Osteoblast (primary cell): ENCODE data around the gene PAH. TPM values are rescaled to one million over a fixed set of nuclear protein-coding genes. Genes with fewer than 3 reads are reported as not detected.

Experiments used
- DNase-seq: peaks from one replicate; pipeline ENCODE4 v3.0.0; 2011; ENCODE audit warnings: low spot score, mixed read lengths; ENCODE audit not compliant: insufficient read length; ENCODE audit errors: missing footprints
- H2AFZ ChIP-seq: 2 replicates; pipeline ENCODE4 v1.6.0; 2011; ENCODE audit warnings: mild to moderate bottlenecking, low read length
- H3K27ac ChIP-seq: 2 replicates; pipeline ENCODE4 v1.5.1; 2011; ENCODE audit warnings: mild to moderate bottlenecking, low read depth, low read length, moderate library complexity
- H3K27me3 ChIP-seq: 2 replicates; pipeline ENCODE4 v1.6.0; 2012; ENCODE audit warnings: mild to moderate bottlenecking, control low read depth, inconsistent platforms, low read length, moderate library complexity; ENCODE audit not compliant: insufficient read depth
- H3K36me3 ChIP-seq: 2 replicates; pipeline ENCODE4 v1.5.1; 2011; ENCODE audit warnings: mild to moderate bottlenecking, low read length, control low read depth, moderate library complexity; ENCODE audit not compliant: insufficient read depth
- H3K4me1 ChIP-seq: 2 replicates; pipeline ENCODE4 v1.5.1; 2011; ENCODE audit warnings: mild to moderate bottlenecking, low read length, control low read depth, moderate library complexity; ENCODE audit not compliant: insufficient read depth
- H3K4me2 ChIP-seq: 2 replicates; pipeline ENCODE4 v1.6.0; 2011; ENCODE audit warnings: mild to moderate bottlenecking, low read length; ENCODE audit not compliant: insufficient read depth
- H3K4me3 ChIP-seq: fragments of 200-600 bp; sonication (generic); 3 replicates; pipeline ENCODE4 v1.5.1; 2012; ENCODE audit warnings: mild to moderate bottlenecking, low read length, inconsistent platforms; ENCODE audit not compliant: insufficient read depth
- H3K79me2 ChIP-seq: 2 replicates; pipeline ENCODE4 v1.6.0; 2012; ENCODE audit warnings: mild to moderate bottlenecking, low read length, control low read depth, inconsistent platforms; ENCODE audit not compliant: insufficient read depth
- H3K9me3 ChIP-seq: 2 replicates; pipeline ENCODE4 v1.5.1; 2011; ENCODE audit warnings: low read depth, low read length, control low read depth
- H4K20me1 ChIP-seq: 2 replicates; pipeline ENCODE4 v1.6.0; 2012; ENCODE audit warnings: mild to moderate bottlenecking, low read length, control low read depth; ENCODE audit not compliant: insufficient read depth
- total RNA-seq: library from RNA; depleted of rRNA; stranded (reverse); fragments of >200 nt; gene quantifications from 2 replicates; pipeline ENCODE4 v1.2.3, GENCODE V29; 2012
- TF ChIP-seq, protein P1 (sequence below): IDR thresholded peaks from 2 replicates; pipeline ENCODE4 v1.5.1; 2011; ENCODE audit warnings: mild to moderate bottlenecking, low read depth, low read length, moderate library complexity; ENCODE audit errors: extremely low read depth

PAH gene
- total RNA-seq, 1 donor = not detected

DNA sequence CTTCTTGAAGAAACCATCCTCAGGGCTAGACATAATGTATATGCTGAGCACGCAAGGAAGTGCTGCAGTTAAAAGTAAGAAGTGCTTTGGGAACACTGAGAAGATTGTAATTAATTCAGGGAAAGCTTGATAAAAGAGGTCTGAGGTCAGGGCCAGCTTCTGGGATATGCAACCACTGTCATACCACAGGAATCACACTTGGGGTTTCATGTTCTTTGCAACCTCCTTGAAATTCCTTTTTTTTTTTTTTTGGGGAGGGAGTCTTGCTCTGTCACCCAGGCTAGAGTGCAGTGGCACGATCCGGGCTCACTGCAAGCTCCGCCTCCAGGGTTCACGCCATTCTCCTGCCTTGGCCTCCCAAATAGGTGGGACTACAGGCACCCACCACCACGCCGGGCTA is 6.9 kb downstream of the PAH start:
- H3K27me3 ChIP-seq = no peaks in the 10 kb centered on the region

DNA sequence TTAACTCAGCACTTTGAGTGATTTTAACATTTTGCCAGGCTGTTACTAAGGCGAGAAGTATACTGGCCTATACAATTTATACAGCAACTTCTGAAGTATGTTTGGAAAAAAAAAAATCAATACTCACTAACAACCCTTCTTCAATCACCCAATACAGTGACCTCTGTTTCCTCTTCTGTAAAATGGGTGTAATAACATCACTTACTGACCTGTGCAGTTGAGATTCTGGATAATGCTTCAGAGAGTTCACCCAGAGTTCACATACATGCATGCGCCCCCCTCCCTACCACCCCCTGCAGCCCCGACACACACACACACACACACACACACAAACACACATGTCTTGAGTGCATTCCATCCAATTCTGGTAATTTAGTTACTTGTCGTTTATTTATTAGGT is 9.1 kb downstream of the PAH start:
- Histone ChIP-seq H3K4me3 (no peak overlapping the region), H3K4me1 (no peaks in the 10 kb centered on the region), H2AFZ (no peak overlapping the region), H4K20me1 (no peaks in the 10 kb centered on the region), H3K36me3 (no peaks in the 10 kb centered on the region), H3K27me3 (no peaks in the 10 kb centered on the region), H3K27ac (no peak overlapping the region), H3K4me2 (no peak overlapping the region), H3K9me3 (no peaks in the 10 kb centered on the region), H3K79me2 (no peaks in the 10 kb centered on the region)
- TF ChIP-seq, protein P1, sequence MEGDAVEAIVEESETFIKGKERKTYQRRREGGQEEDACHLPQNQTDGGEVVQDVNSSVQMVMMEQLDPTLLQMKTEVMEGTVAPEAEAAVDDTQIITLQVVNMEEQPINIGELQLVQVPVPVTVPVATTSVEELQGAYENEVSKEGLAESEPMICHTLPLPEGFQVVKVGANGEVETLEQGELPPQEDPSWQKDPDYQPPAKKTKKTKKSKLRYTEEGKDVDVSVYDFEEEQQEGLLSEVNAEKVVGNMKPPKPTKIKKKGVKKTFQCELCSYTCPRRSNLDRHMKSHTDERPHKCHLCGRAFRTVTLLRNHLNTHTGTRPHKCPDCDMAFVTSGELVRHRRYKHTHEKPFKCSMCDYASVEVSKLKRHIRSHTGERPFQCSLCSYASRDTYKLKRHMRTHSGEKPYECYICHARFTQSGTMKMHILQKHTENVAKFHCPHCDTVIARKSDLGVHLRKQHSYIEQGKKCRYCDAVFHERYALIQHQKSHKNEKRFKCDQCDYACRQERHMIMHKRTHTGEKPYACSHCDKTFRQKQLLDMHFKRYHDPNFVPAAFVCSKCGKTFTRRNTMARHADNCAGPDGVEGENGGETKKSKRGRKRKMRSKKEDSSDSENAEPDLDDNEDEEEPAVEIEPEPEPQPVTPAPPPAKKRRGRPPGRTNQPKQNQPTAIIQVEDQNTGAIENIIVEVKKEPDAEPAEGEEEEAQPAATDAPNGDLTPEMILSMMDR = no peak
- no peak for DNase-seq

More for the DNA sequence above, 6.9 kb downstream of the PAH start:
- H3K27ac ChIP-seq = no peak overlapping the region
- no peaks in the 10 kb centered on the region for H4K20me1 ChIP-seq
- H3K9me3 ChIP-seq = no peaks in the 10 kb centered on the region
- no peaks in the 10 kb centered on the region for H3K79me2 ChIP-seq
- no peak for DNase-seq
- TF ChIP-seq, protein P1 = no peak
- H3K4me3 ChIP-seq = no peak overlapping the region
- H3K36me3 ChIP-seq = no peaks in the 10 kb centered on the region
- no peaks in the 10 kb centered on the region for H3K4me1 ChIP-seq
- H2AFZ ChIP-seq = no peak overlapping the region
- no peak overlapping the region for H3K4me2 ChIP-seq

DNA sequence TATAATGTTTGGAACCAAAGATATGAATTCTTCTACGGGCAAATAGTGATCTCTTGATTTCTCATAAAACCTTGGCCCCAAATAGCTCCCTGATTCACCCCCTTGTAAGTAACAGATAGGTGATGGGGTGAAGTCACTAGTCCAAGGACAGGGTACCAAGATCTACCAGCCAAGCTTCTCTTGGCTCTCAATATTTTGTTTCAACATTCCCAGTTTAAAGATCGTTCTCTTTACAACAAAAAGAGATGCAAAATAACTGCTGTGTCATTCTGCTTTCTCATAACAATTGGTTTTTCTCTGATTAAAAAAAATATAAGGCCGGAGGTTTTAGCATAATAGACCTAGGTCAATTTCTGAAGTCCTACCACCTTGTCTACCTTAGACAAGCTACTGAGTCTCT is 11.8 kb downstream of the PAH start:
- no peaks in the 10 kb centered on the region for H4K20me1 ChIP-seq
- TF ChIP-seq, protein P1 = no peak
- no peak overlapping the region for H2AFZ ChIP-seq
- H3K27me3 ChIP-seq = no peaks in the 10 kb centered on the region
- H3K27ac ChIP-seq = no peak overlapping the region
- no peak overlapping the region for H3K4me3 ChIP-seq
- no peak for DNase-seq
- H3K36me3 ChIP-seq = no peaks in the 10 kb centered on the region
- H3K9me3 ChIP-seq = no peaks in the 10 kb centered on the region
- H3K4me1 ChIP-seq = no peaks in the 10 kb centered on the region
- H3K4me2 ChIP-seq = no peak overlapping the region
- H3K79me2 ChIP-seq = no peaks in the 10 kb centered on the region

DNA sequence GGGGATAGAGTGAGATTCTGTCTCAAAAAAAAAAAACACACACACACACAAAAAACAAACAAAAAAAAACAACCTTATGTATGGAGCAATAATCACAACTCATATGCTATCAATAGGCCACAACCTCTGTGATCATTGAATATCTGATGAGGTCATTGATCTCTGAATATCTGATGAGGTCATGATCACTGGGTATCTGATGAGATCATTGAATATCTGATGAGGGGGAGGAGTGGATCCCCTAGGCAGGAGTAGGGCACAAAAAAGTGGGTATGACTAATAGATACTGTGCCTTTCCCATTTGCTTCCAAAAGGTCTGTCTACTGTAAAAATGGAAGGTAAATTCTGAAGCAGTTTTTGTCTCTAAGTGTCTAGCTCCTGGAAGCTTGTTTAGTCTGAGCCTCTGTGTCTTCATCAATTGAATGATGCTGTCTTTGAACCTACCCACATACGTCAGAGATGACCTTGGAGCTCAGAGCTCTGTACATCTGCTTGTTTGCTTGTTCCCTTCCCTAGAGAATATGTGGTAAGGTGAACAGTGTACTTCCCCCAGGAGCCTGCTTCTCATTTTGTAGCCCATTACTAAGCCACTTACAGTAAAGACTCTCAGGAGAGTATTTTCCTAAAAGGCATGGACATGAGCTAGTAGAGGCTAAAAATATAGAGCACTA is 13.6 kb downstream of the PAH start:
- DNase-seq = no peak
- Histone ChIP-seq H4K20me1 (no peaks in the 10 kb centered on the region), H3K4me3 (no peak overlapping the region), H3K27me3 (no peaks in the 10 kb centered on the region), H3K36me3 (no peaks in the 10 kb centered on the region), H3K4me1 (no peaks in the 10 kb centered on the region), H3K27ac (no peak overlapping the region), H3K79me2 (no peaks in the 10 kb centered on the region), H3K9me3 (no peaks in the 10 kb centered on the region), H2AFZ (no peak overlapping the region), H3K4me2 (no peak overlapping the region)
- TF ChIP-seq, protein P1 = no peak
